Hypothalamus (tissue), 51 donors: ENCODE results near the gene BCL2A1.
"Not testable (repeated sequence)": the region's sequence is repeated elsewhere in the genome, so short reads cannot be mapped to it uniquely, and the experiment has no call there.

ENCODE experiments used
- DNase-seq, 51 donors: peaks; one replicate each; lab custom pipeline; 2025; lab: John Stamatoyannopoulos, UW

The BCL2A1 gene

GRCh38 chr15:79932447-79932846 lies 38.5 kb downstream of the BCL2A1 start:
- no peak for DNase-seq

DNA sequence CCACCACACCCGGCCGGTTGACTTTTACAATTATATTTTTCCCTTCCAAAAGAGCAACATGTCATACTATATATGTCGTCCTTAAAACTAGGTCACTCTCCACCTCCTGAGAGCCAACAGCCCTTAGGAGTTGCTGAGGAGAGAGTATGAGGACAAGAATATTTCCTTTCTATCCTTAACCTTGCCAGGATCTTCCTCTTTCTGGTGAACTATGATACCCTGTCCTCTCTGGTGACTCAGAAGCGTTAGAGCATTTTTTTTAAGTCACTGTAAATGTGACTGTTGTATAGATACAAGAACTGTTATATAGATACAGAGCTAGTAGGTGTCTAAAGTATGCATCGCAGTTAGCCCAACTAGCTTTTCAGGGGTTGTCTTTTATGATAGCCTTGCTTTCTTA lies 40.5 kb downstream of the BCL2A1 start:
- DNase-seq = no peak

DNA sequence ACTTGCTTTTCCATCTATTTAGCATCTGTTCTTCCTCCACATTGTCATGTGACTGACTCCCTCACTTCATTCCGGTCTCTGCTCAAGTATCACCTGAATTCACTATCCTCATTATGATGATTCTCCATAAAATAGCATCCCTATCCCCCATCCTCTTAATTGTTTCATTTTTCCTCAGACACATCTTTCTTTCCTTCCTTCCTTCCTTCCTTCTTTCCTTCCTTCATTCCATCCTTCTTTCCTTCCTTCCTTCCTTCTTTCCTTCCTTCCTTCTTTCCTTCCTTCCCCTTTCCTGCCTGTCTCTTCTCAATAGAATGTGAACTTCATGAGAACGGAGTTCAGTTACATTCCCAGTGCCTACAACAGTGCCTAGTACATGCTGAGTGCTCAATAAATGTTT lies 41.6 kb downstream of the BCL2A1 start:
- DNase-seq = no peak

DNA sequence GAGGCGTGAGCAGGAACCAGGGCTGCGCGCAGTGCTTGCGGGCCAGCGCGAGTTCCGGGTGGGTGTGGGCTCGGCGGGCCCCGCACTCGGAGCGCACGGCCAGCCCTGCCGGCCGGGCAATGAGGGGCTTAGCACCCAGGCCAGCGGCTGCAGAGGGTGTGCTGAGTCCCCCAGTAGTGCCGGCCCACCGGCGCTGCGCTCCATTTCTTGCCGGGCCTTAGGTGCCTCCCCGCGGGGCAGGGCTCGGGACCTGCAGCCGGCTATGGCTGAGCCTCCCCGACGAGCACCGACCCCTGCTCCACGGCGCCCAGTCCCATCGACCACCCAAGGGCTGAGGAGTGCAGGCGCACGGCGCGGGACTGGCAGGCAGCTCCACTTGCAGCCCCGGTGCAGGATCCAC lies 44.9 kb downstream of the BCL2A1 start:
- DNase-seq = not testable (repeated sequence)

DNA sequence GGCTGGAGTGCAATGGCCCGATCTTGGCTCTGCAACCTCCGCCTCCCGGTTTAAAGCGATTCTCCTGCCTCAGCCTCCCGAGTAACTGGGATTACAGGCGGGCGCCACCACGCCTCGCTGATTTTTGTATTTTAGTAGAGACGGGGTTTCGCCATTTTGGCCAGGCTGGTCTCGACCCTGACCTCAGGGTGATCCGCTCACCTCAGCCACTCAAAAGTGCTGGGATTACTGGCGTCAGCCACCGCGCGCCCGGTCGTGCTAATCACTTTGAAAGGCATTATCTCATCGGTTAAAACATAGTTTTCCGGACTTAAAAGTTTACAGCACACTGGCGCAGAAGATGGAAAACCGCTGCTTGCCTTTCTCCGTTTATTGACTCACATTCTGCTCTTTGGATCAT lies 46.6 kb downstream of the BCL2A1 start:
- DNase-seq = no peak

- DNase-seq = peak in 50 of 51 donors; percentile 20 to 89 (median 74)
These were observed 47.4 kb downstream of the BCL2A1 start for GRCh38 chr15:79923515-79924169.

GRCh38 chr15:79923079-79923514 lies 47.9 kb downstream of the BCL2A1 start:
- DNase-seq = peak in 36 of 51 donors; percentile 10 to 79 (median 50)

- DNase-seq = peak in 3 of 51 donors; percentile 18 to 67 (median 19)
These were observed 48.4 kb downstream of the BCL2A1 start for GRCh38 chr15:79922512-79923078.

DNA sequence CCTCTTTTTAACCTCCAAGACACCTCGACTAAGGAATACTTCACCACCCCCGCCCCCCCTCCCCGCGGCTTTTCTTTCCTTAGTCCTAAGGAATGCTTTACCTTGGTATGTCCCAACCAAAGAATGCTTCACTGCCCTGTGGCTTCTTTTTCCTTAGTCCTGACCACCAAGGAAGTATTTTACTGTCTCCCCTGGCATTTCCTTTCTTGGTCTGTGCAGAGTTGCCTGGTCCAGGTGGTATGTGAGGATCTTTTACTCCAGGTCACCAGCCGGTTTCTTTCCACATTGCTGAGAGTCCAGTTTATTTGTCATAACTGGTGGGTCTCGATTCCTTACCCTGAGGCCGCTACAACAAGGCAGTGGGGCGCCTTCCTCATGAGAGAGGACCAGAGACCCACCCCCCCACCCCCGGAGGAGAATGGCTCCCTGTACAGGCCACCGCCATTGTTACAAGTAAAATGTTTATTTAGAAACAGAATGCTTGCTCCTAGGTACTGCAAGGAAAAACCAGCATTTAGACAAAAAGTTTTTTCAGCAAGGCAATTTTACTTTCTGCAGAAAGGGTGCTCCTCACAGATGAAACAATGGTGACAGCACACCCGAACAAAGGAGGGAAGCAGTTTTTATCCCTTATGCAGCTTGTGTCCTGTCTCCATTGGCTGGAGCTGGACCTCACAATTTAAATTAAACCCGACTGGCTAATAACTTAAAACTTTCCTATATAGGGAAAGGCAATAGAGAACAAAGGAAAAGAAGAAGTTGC lies 51.1 kb downstream of the BCL2A1 start:
- no peak for DNase-seq

DNA sequence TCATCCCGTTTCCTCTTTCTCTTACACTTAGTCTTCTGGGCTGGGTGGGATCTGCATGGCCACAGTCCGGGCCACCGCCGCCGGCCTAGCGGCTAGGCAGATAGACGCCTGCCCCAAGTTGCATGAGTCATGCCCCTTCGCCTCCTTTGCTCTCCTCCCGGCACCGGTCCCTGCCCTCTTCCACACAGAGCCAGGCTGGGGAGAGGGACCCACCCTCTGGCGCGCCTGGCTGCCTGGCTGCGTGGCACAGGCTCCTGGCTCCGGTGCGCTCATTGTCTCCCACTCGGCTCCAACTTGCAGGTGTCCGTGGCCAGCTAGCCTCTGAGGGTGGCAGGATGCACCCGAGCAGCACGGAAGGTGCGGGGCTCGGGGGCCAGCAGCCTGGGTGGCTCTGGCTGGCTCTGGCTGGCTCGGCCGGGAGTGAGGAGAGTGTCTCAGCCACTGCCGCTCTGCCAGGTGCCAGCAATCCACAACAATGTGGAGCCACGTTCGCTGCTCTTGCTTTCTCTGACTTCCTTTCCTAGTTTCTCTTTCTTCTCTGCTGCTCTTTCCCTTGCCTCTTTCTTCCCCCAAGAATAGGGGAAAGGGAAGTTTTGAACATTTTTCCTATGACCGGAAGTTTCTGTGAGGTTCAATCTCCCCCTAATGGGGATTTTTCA lies 51.8 kb downstream of the BCL2A1 start:
- no peak for DNase-seq

- no peak for DNase-seq
These were observed 52.7 kb downstream of the BCL2A1 start for GRCh38 chr15:79918278-79918677.

DNA sequence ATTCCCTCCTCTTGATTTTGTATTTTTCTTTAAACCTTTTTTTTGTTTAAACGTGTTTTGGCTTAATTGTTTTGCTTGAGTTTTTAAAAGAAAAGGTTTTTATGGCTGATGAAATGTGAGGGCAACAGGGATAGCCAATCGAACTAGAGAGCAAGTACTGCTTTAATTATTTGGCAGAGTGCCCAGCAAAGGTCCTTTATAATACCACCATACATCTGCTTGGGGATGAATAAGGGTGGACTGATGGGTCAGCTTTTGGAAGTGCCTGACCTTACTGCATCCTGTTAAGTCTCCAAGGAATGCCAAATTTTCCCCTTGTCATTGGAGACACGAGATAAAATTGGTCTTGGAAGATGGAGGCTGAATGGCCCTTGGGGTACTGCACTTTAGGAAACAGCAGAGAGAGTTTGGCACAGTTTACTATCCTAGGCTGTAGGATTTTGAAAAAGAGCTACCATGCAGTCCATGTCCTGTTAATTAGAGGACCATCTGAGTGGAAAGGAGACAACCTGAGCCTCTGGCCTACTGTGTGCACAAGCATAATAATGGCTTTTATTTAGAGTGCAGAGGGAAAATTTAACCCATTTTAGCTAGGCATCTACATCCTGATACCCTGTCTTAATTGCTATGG lies 54.4 kb downstream of the BCL2A1 start:
- DNase-seq = no peak

GRCh38 chr15:79915776-79916501 lies 55.1 kb downstream of the BCL2A1 start:
- DNase-seq = not testable (repeated sequence)

GRCh38 chr15:79914728-79915127 lies 56.3 kb downstream of the BCL2A1 start:
- DNase-seq = no peak
